ENCODE measurements around the gene CPSF2. TPM values are rescaled to one million over a fixed set of nuclear protein-coding genes. Genes with fewer than 3 reads are reported as not detected.

CPSF2 gene
- total RNA-seq, 1 donor from 2014 or later = 53.1 TPM

DNA sequence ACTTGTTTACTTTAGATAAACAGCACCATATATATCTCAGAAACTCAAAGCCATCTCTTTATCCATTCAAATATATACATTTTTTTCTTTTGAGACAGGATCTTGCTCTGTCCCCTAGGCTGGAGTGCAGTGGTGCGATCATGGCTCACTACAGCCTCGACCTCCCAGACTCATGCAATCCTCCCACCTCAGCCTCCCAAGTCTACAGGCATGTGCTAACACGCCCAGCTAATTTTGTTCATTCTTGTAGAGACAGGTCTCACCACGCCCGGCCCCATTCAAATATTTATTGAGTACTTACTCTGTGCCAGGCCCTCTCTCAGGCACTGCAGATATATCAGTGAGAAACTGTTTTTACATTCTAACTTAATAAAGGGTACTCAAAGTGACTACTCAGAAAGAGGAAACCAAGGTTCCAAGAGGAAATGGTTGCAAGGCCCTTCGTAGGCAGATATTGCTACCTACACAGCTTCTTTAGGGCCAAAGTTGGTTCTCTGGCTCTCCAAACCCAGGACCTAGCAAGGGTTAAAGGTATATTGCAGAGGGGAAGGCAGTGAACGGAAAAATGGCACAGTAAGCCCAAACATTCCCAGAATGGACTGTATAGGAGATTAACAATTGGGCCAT, 18.3 kb upstream of the CPSF2 start:
- peaks cover 3% of the 10 kb centered on the region for H3K4me1 Mint-ChIP-seq (ENCODE audit: low read depth, unreplicated experiment)
- TF ChIP-seq, protein P1, sequence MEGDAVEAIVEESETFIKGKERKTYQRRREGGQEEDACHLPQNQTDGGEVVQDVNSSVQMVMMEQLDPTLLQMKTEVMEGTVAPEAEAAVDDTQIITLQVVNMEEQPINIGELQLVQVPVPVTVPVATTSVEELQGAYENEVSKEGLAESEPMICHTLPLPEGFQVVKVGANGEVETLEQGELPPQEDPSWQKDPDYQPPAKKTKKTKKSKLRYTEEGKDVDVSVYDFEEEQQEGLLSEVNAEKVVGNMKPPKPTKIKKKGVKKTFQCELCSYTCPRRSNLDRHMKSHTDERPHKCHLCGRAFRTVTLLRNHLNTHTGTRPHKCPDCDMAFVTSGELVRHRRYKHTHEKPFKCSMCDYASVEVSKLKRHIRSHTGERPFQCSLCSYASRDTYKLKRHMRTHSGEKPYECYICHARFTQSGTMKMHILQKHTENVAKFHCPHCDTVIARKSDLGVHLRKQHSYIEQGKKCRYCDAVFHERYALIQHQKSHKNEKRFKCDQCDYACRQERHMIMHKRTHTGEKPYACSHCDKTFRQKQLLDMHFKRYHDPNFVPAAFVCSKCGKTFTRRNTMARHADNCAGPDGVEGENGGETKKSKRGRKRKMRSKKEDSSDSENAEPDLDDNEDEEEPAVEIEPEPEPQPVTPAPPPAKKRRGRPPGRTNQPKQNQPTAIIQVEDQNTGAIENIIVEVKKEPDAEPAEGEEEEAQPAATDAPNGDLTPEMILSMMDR (IDR thresholded peaks at IDR 0.05; ENCODE audit: partially characterized antibody, unreplicated experiment) = no peak
- peaks cover 2% of the 10 kb centered on the region for H3K9me3 Mint-ChIP-seq (ENCODE audit: unreplicated experiment)
- DNase-seq = no peak
- no peak overlapping the region for H3K4me3 Mint-ChIP-seq (ENCODE audit: unreplicated experiment)
- H3K36me3 Mint-ChIP-seq (ENCODE audit: unreplicated experiment) = no peaks in the 10 kb centered on the region
- H3K27ac Mint-ChIP-seq (ENCODE audit: unreplicated experiment) = no peak overlapping the region
- H3K27me3 Mint-ChIP-seq (ENCODE audit: unreplicated experiment) = peaks cover 5% of the 10 kb centered on the region

DNA sequence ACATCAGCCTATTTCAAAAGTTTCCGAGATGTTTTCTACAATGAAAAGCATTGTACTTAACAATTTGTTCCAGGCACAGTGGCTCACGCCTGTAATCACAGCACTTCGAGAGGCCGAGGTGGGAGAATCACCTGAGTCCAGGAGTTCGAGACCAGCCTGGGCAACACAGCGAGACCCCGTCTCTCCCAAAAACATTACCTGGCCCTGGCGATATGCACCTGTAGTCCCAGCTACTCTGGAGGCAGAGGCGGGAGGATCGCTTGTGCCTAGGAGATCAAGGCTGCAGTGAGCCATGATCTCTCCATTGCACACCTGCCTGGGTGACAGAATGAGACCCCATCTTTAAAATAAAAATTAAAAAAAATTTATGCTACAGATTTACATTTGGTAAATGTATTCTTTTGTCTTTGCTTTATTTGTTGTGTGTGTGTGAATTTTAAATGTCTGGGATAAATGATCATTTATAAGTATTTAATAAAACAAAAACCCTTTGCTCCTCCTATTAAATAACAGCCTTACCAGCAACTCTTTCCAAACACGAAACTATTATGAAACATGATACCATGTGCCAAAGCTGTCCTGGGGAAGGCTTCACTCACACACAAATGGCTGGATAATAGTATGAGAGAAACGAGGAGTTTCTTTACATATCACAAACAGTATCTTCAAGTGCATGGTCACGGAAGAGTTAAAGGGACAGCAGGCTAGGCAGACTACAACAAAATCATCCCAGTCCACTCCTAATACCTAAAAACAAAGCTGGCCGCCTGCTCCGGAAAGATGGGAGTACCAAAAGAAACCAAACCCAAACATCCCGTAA, 16.5 kb upstream of the CPSF2 start:
- TF ChIP-seq, protein P1 (IDR thresholded peaks at IDR 0.05; ENCODE audit: partially characterized antibody, unreplicated experiment) = no peak
- peaks cover 2% of the 10 kb centered on the region for H3K9me3 Mint-ChIP-seq (ENCODE audit: unreplicated experiment)
- peaks cover 3% of the 10 kb centered on the region for H3K4me1 Mint-ChIP-seq (ENCODE audit: low read depth, unreplicated experiment)
- peak overlapping the region; percentile 93 for H3K27ac Mint-ChIP-seq (ENCODE audit: unreplicated experiment)
- DNase-seq = no peak
- peak overlapping the region; percentile 100 for H3K4me3 Mint-ChIP-seq (ENCODE audit: unreplicated experiment)
- peaks cover 5% of the 10 kb centered on the region for H3K27me3 Mint-ChIP-seq (ENCODE audit: unreplicated experiment)
- no peaks in the 10 kb centered on the region for H3K36me3 Mint-ChIP-seq (ENCODE audit: unreplicated experiment)

DNA sequence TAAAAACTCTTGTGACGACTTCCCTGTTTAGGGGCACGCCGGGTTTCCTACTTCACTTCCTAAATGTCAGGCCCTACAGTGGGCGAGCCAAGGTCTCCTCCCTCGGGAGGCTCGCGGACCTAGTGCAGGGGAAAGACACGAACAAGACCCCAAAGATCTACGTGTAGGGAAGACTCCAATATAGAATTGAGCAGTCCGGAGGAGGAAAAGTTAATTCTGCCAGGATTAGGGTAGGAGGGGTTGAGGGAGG, 16.0 kb upstream of the CPSF2 start:
- H3K36me3 Mint-ChIP-seq (ENCODE audit: unreplicated experiment) = no peaks in the 10 kb centered on the region
- peak overlapping the region; percentile 93 for H3K27ac Mint-ChIP-seq (ENCODE audit: unreplicated experiment)
- TF ChIP-seq, protein P1 (IDR thresholded peaks at IDR 0.05; ENCODE audit: partially characterized antibody, unreplicated experiment) = no peak
- peaks cover 2% of the 10 kb centered on the region for H3K9me3 Mint-ChIP-seq (ENCODE audit: unreplicated experiment)
- DNase-seq = peak; percentile 52
- peaks cover 3% of the 10 kb centered on the region for H3K4me1 Mint-ChIP-seq (ENCODE audit: low read depth, unreplicated experiment)
- H3K27me3 Mint-ChIP-seq (ENCODE audit: unreplicated experiment) = peaks cover 5% of the 10 kb centered on the region
- H3K4me3 Mint-ChIP-seq (ENCODE audit: unreplicated experiment) = peak overlapping the region; percentile 100

DNA sequence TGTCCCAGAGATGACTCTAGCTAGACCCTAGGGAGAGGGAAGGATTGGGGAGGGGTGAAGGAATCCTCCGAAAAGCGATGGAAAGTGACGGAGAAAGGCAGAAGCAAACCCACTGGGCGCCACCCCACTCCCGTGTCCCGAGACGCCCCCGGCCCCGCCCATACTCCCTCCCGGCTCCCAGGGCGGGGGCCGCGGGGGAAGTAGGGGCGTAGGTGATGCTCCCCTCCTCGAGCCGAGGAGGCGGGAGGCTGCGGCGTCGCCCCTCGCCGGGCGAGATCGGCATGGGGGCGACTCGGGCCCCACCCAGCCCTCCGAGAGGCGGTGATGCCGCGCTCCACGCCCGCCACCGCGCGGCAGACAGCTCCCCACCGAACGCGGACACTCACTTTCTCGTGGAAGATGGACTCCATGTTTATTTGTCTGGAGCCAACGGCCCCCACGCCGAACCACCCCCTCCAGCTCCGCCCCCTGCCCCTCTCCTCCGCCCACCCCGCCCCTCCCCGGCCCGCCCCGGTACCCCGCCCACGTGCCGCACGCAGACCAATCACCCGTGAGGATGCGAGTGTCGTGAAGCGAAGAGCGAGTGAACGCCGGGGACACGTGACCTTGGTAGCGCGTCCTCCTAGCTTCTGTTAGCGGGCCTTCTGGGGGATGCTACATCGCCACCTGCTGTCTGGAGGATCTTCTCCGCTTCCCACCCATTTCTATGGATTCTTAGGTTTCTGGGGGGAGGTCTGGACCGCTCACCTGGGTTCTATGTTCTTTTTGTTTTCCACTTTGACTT, 15.4 kb upstream of the CPSF2 start, which contains the start of gene ATXN3:
Gene ATXN3 (minus strand): TSS at position 440 of the 784 bp plus-strand sequence. CDS start 30 bp downstream, at position 410.
- H3K36me3 Mint-ChIP-seq (ENCODE audit: unreplicated experiment) = no peaks in the 10 kb centered on the region
- peaks cover 2% of the 10 kb centered on the region for H3K9me3 Mint-ChIP-seq (ENCODE audit: unreplicated experiment)
- peak within 1 kb of the TSS; percentile 93 for H3K27ac Mint-ChIP-seq (ENCODE audit: unreplicated experiment)
- peak within 1 kb of the TSS; percentile 100 for H3K4me3 Mint-ChIP-seq (ENCODE audit: unreplicated experiment)
- peak; percentile 94 for DNase-seq
- H3K4me1 Mint-ChIP-seq (ENCODE audit: low read depth, unreplicated experiment) = peaks cover 3% of the 10 kb centered on the region
- TF ChIP-seq, protein P1 (IDR thresholded peaks at IDR 0.05; ENCODE audit: partially characterized antibody, unreplicated experiment) = no peak
- H3K27me3 Mint-ChIP-seq (ENCODE audit: unreplicated experiment) = peaks cover 5% of the 10 kb centered on the region
